K562 (cell line): ENCODE results near the gene ANAPC2.

Experiments used
- EZH2 ChIP-seq: IDR thresholded peaks from 2 replicates; pipeline ENCODE4 v1.6.1; 2012; ENCODE audit warnings: low read depth, mild to moderate bottlenecking, inconsistent platforms, low read length, borderline replicate concordance
- MAFG ChIP-seq: fragments of 450-650 bp; conservative IDR thresholded peaks from 2 replicates; pipeline ENCODE4 v1.6.1; 2016; ENCODE audit warnings: missing genetic modification characterization, missing compliant biosample characterization
- NR3C1 ChIP-seq: sonication (generic); formaldehyde crosslinking; IDR thresholded peaks from 2 replicates; pipeline ENCODE4 v1.8.1; 2022; ENCODE audit warnings: missing genetic modification reagents
- SIX5 ChIP-seq, 2 experiments: IDR thresholded peaks; 2 replicates each; pipeline ENCODE4 v1.6.1; 2011; ENCODE audit warnings: low read length in 2 of 2, borderline replicate concordance in 1 of 2, low read depth in 1 of 2, mild to moderate bottlenecking in 1 of 2, moderate library complexity in 1 of 2; ENCODE audit not compliant: insufficient read depth in 1 of 2
- TEAD4 ChIP-seq, 2 experiments: sonication (generic) in 1 of 2; formaldehyde crosslinking in 1 of 2; IDR thresholded peaks; 2 replicates each; pipeline versions ENCODE4 v1.6.1 to v1.8.0; 2012 to 2022; ENCODE audit warnings: borderline replicate concordance in 1 of 2, inconsistent platforms in 1 of 2, low read length in 1 of 2, mild to moderate bottlenecking in 1 of 2, missing genetic modification reagents in 1 of 2
- YY1 ChIP-seq, 3 experiments: IDR thresholded peaks; 2 replicates each; pipeline ENCODE4 v1.6.1; 2011; ENCODE audit warnings: low read length in 2 of 3, mild to moderate bottlenecking in 2 of 3, moderate library complexity in 2 of 3, borderline replicate concordance in 1 of 3, control low read depth in 1 of 3, low read depth in 1 of 3; ENCODE audit not compliant: insufficient read depth in 3 of 3, insufficient replicate concordance in 2 of 3, control insufficient read depth in 1 of 3, insufficient read length in 1 of 3; ENCODE audit errors: extremely low read depth in 1 of 3
- ZNF239 ChIP-seq: fragments of 250-450 bp; sonication (Bioruptor Pico); IDR thresholded peaks from 2 replicates; pipeline ENCODE4 v1.4.0; 2020; ENCODE audit warnings: mild to moderate bottlenecking
- ZNF311 ChIP-seq: fragments of 250-450 bp; sonication (Bioruptor Pico); IDR thresholded peaks from 2 replicates; pipeline ENCODE4 v1.4.0; 2020; ENCODE audit warnings: mild to moderate bottlenecking, moderate library complexity
- TF ChIP-seq, protein P1 (sequence below): fragments of 250-450 bp; sonication (Bioruptor Pico); IDR thresholded peaks from 2 replicates; pipeline ENCODE4 v1.4.0; 2020; ENCODE audit warnings: mild to moderate bottlenecking, moderate library complexity
- TF ChIP-seq, protein P2 (sequence below): fragments of 450-650 bp; IDR thresholded peaks from 2 replicates; pipeline ENCODE4 v1.6.1; 2018; ENCODE audit not compliant: partially characterized antibody
- TF ChIP-seq, protein P3 (sequence below), 3 experiments: IDR thresholded peaks in 2 of 3; conservative IDR thresholded peaks in 1 of 3; 2 replicates each; pipeline ENCODE4 v1.5.1; 2011 to 2012; ENCODE audit warnings: low read length in 3 of 3, mild to moderate bottlenecking in 3 of 3, control low read depth in 2 of 3, improper control_type of control experiment in 1 of 3, inconsistent platforms in 1 of 3, low read depth in 1 of 3, mixed read lengths in 1 of 3, moderate library complexity in 1 of 3; ENCODE audit not compliant: insufficient read depth in 2 of 3

- TF ChIP-seq, protein P1, sequence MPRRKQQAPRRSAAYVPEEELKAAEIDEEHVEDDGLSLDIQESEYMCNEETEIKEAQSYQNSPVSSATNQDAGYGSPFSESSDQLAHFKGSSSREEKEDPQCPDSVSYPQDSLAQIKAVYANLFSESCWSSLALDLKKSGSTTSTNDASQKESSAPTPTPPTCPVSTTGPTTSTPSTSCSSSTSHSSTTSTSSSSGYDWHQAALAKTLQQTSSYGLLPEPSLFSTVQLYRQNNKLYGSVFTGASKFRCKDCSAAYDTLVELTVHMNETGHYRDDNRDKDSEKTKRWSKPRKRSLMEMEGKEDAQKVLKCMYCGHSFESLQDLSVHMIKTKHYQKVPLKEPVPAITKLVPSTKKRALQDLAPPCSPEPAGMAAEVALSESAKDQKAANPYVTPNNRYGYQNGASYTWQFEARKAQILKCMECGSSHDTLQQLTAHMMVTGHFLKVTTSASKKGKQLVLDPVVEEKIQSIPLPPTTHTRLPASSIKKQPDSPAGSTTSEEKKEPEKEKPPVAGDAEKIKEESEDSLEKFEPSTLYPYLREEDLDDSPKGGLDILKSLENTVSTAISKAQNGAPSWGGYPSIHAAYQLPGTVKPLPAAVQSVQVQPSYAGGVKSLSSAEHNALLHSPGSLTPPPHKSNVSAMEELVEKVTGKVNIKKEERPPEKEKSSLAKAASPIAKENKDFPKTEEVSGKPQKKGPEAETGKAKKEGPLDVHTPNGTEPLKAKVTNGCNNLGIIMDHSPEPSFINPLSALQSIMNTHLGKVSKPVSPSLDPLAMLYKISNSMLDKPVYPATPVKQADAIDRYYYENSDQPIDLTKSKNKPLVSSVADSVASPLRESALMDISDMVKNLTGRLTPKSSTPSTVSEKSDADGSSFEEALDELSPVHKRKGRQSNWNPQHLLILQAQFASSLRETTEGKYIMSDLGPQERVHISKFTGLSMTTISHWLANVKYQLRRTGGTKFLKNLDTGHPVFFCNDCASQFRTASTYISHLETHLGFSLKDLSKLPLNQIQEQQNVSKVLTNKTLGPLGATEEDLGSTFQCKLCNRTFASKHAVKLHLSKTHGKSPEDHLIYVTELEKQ (CRISPR knock-in tag): no peak
- TF ChIP-seq, protein P2, sequence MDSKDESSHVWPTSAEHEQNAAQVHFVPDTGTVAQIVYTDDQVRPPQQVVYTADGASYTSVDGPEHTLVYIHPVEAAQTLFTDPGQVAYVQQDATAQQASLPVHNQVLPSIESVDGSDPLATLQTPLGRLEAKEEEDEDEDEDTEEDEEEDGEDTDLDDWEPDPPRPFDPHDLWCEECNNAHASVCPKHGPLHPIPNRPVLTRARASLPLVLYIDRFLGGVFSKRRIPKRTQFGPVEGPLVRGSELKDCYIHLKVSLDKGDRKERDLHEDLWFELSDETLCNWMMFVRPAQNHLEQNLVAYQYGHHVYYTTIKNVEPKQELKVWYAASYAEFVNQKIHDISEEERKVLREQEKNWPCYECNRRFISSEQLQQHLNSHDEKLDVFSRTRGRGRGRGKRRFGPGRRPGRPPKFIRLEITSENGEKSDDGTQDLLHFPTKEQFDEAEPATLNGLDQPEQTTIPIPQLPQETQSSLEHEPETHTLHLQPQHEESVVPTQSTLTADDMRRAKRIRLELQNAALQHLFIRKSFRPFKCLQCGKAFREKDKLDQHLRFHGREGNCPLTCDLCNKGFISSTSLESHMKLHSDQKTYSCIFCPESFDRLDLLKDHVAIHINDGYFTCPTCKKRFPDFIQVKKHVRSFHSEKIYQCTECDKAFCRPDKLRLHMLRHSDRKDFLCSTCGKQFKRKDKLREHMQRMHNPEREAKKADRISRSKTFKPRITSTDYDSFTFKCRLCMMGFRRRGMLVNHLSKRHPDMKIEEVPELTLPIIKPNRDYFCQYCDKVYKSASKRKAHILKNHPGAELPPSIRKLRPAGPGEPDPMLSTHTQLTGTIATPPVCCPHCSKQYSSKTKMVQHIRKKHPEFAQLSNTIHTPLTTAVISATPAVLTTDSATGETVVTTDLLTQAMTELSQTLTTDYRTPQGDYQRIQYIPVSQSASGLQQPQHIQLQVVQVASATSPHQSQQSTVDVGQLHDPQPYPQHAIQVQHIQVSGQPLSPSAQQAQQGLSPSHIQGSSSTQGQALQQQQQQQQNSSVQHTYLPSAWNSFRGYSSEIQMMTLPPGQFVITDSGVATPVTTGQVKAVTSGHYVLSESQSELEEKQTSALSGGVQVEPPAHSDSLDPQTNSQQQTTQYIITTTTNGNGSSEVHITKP: no peak
- TF ChIP-seq ZNF239: no peak
- TF ChIP-seq EZH2: no peak
- TF ChIP-seq YY1 (IDR thresholded peaks at IDR 0.05; ENCODE audit: borderline replicate concordance in 1 of 3, control insufficient read depth in 1 of 3, extremely low read depth in 1 of 3, insufficient read depth in 3 of 3, insufficient read length in 1 of 3, insufficient replicate concordance in 2 of 3, low read depth in 1 of 3, low read length in 2 of 3): no peak
- TF ChIP-seq SIX5 (IDR thresholded peaks at IDR 0.05; ENCODE audit: borderline replicate concordance in 1 of 2, insufficient read depth in 1 of 2, low read depth in 1 of 2, low read length in 2 of 2): no peak
- TF ChIP-seq, protein P3, sequence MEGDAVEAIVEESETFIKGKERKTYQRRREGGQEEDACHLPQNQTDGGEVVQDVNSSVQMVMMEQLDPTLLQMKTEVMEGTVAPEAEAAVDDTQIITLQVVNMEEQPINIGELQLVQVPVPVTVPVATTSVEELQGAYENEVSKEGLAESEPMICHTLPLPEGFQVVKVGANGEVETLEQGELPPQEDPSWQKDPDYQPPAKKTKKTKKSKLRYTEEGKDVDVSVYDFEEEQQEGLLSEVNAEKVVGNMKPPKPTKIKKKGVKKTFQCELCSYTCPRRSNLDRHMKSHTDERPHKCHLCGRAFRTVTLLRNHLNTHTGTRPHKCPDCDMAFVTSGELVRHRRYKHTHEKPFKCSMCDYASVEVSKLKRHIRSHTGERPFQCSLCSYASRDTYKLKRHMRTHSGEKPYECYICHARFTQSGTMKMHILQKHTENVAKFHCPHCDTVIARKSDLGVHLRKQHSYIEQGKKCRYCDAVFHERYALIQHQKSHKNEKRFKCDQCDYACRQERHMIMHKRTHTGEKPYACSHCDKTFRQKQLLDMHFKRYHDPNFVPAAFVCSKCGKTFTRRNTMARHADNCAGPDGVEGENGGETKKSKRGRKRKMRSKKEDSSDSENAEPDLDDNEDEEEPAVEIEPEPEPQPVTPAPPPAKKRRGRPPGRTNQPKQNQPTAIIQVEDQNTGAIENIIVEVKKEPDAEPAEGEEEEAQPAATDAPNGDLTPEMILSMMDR (IDR thresholded peaks at IDR 0.05 in 2 of 3, conservative IDR thresholded peaks at IDR 0.05 in 1 of 3; ENCODE audit: insufficient read depth in 2 of 3, low read depth in 1 of 3, low read length in 3 of 3): no peak
- no peak for TF ChIP-seq ZNF311 (CRISPR knock-in tag)
- no peak for TF ChIP-seq MAFG (tag)
- TF ChIP-seq NR3C1: no peak
- no peak for TF ChIP-seq TEAD4 (IDR thresholded peaks at IDR 0.05; ENCODE audit: low read length)
- TF ChIP-seq TEAD4 (CRISPR knock-in tag; IDR thresholded peaks at IDR 0.05; ENCODE audit: borderline replicate concordance): no peak
These were observed 25.0 kb downstream of the ANAPC2 start for GRCh38 chr9:137163365-137163715.
